Glutamatergic neuron (in vitro differentiated cells): ENCODE data around the gene BRD1. TPM values are rescaled to one million over a fixed set of nuclear protein-coding genes. Genes with fewer than 3 reads are reported as not detected.

Experiments used
- DNase-seq: peaks from one replicate; pipeline ENCODE4 v3.0.0; 2022
- H3K27ac Mint-ChIP-seq: one replicate; pipeline ENCODE4 v1.8.0; 2020; ENCODE audit warnings: mild to moderate bottlenecking, mixed read lengths, inconsistent platforms; ENCODE audit not compliant: unreplicated experiment
- H3K27me3 Mint-ChIP-seq: one replicate; pipeline ENCODE4 v1.8.0; 2020; ENCODE audit warnings: mild to moderate bottlenecking, moderate library complexity, mixed read lengths, inconsistent platforms; ENCODE audit not compliant: unreplicated experiment
- H3K36me3 Mint-ChIP-seq: one replicate; pipeline ENCODE4 v1.8.0; 2020; ENCODE audit warnings: mild to moderate bottlenecking, mixed read lengths, inconsistent platforms; ENCODE audit not compliant: unreplicated experiment
- H3K4me1 Mint-ChIP-seq: one replicate; pipeline ENCODE4 v1.8.0; 2020; ENCODE audit warnings: mild to moderate bottlenecking, low read depth, mixed read lengths, inconsistent platforms; ENCODE audit not compliant: unreplicated experiment
- H3K4me3 Mint-ChIP-seq: one replicate; pipeline ENCODE4 v1.8.0; 2020; ENCODE audit warnings: mild to moderate bottlenecking, mixed read lengths, inconsistent platforms; ENCODE audit not compliant: unreplicated experiment
- H3K9me3 Mint-ChIP-seq: one replicate; pipeline ENCODE4 v1.8.0; 2020; ENCODE audit warnings: mild to moderate bottlenecking, moderate library complexity, mixed read lengths, inconsistent platforms; ENCODE audit not compliant: unreplicated experiment
- total RNA-seq: library from RNA; stranded (reverse); fragmentation: NEBNext Ultra II Directional; extraction: Animal tissue kit (Norgen Biotek cat#: 25700); gene quantifications from one replicate; pipeline ENCODE4 v1.2.1, GENCODE V29; 2021; ENCODE audit not compliant: unreplicated experiment
- TF ChIP-seq, protein P1 (sequence below): fragments of 200-600 bp; sonication (generic); IDR thresholded peaks from one replicate; pipeline ENCODE4 v1.5.0; 2021; ENCODE audit not compliant: partially characterized antibody, unreplicated experiment

BRD1 gene
- total RNA-seq, 1 donor from 2014 or later = 73.7 TPM

DNA sequence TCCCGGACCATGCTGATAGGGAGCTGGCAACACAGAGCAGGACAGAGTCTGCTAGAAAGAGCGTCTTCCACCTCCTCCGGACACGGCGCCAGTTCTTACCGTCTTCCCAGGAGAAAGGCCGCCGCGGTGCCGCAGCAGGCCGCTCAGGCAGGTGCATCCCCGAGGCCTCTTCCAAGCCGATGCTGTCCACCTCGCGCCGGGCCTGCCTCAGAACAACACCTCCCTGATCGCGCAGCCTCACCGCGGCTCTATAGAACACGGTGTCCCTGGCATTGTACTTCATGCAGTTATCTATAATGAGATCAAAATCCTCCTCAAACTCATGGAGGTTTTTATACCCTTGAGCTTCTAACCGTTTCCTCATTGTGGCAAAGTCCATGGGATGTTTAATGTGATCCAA, 30.0 kb downstream of the BRD1 start:
- Mint-ChIP-seq H3K27ac (no peak overlapping the region), H3K27me3 (no peaks in the 10 kb centered on the region), H3K4me1 (peaks cover 16% of the 10 kb centered on the region), H3K4me3 (no peak overlapping the region), H3K9me3 (peaks cover 18% of the 10 kb centered on the region), H3K36me3 (peaks cover 6% of the 10 kb centered on the region)
- TF ChIP-seq, protein P1, sequence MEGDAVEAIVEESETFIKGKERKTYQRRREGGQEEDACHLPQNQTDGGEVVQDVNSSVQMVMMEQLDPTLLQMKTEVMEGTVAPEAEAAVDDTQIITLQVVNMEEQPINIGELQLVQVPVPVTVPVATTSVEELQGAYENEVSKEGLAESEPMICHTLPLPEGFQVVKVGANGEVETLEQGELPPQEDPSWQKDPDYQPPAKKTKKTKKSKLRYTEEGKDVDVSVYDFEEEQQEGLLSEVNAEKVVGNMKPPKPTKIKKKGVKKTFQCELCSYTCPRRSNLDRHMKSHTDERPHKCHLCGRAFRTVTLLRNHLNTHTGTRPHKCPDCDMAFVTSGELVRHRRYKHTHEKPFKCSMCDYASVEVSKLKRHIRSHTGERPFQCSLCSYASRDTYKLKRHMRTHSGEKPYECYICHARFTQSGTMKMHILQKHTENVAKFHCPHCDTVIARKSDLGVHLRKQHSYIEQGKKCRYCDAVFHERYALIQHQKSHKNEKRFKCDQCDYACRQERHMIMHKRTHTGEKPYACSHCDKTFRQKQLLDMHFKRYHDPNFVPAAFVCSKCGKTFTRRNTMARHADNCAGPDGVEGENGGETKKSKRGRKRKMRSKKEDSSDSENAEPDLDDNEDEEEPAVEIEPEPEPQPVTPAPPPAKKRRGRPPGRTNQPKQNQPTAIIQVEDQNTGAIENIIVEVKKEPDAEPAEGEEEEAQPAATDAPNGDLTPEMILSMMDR = no peak
- DNase-seq = no peak

DNA sequence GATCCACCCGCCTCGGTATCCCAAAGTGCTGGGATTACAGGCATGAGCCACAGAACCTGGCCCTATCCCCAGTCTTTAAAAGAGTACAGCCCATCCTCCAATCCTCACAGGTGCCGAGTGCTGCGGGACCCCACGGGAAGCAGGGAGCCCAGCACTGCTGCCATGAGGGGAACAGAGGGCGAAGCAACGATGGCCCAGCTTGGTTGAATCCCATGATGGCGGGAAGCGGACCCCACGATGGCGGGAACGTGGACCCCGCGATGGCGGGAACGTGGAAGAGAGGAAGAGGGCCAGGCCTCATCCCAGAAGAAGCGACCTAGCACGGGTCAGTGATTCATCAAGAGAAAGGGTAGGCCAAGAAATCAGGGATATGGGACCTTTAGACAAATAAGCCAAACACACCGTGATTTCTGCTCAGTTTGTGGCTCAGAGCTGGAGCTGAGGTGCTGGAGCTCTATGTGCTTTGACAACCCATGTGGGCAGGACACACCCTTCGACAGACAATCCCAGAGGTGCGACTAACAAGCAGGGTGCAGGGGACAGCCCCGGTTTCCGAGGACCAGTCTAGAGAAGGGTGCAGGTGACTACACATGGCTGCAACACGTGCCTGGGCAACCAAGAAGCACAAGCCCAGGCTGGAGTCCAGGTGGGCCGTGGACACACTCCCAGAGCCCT, 30.9 kb downstream of the BRD1 start:
- H3K27me3 Mint-ChIP-seq = no peaks in the 10 kb centered on the region
- peaks cover 16% of the 10 kb centered on the region for H3K9me3 Mint-ChIP-seq
- H3K36me3 Mint-ChIP-seq = peaks cover 6% of the 10 kb centered on the region
- H3K27ac Mint-ChIP-seq = no peak overlapping the region
- peaks cover 12% of the 10 kb centered on the region for H3K4me1 Mint-ChIP-seq
- no peak for DNase-seq
- TF ChIP-seq, protein P1 = no peak
- no peak overlapping the region for H3K4me3 Mint-ChIP-seq

DNA sequence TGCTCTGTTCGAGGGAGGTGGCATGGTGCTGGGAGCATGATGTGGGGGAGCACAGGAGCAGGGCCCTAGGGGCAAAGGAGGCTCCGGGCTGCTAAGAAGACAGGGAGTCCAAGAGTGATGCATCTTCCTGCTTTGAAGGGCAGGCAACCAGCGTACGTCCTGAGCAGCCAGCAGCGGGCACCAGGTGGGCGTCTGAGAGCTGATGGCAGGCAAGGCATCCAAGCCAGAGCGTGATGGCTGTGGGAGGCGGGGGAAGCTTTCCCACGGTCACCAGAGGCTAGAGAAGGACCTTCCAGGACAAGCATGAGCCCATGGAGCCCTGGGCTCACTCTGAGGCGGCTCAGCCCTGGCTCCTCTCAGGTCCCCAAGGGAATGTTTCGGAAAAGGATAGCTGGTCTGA, 32.2 kb downstream of the BRD1 start:
- TF ChIP-seq, protein P1 = no peak
- DNase-seq = no peak
- Mint-ChIP-seq H3K9me3 (peaks cover 13% of the 10 kb centered on the region), H3K4me3 (no peak overlapping the region), H3K27ac (peak overlapping the region; percentile 57), H3K27me3 (no peaks in the 10 kb centered on the region), H3K36me3 (peaks cover 6% of the 10 kb centered on the region), H3K4me1 (peaks cover 12% of the 10 kb centered on the region)

DNA sequence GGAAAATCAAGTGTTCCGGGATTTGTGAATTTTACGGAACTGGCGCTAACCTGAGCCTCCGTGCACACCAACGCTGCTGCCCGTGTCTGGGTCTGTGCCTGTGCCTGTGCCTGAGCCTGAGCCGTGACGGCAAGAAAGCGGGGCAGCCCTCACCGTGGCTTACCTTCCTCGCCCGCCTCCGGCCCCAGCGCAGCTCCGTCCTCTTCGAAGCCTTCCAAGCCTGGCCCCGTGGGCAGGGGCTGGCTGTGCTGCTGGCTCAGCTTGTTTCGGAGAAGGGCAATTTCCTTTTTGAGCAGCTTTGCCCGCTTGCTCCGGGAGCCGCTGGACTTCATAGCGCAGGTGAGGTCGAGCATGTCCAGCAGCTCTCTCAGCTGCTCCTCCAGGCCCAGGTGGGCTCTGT, 33.8 kb downstream of the BRD1 start:
- no peak for DNase-seq
- peaks cover 13% of the 10 kb centered on the region for H3K4me1 Mint-ChIP-seq
- peaks cover 2% of the 10 kb centered on the region for H3K27me3 Mint-ChIP-seq
- peaks cover 6% of the 10 kb centered on the region for H3K36me3 Mint-ChIP-seq
- TF ChIP-seq, protein P1 = no peak
- H3K9me3 Mint-ChIP-seq = peaks cover 10% of the 10 kb centered on the region
- H3K4me3 Mint-ChIP-seq = no peak overlapping the region
- H3K27ac Mint-ChIP-seq = no peak overlapping the region

DNA sequence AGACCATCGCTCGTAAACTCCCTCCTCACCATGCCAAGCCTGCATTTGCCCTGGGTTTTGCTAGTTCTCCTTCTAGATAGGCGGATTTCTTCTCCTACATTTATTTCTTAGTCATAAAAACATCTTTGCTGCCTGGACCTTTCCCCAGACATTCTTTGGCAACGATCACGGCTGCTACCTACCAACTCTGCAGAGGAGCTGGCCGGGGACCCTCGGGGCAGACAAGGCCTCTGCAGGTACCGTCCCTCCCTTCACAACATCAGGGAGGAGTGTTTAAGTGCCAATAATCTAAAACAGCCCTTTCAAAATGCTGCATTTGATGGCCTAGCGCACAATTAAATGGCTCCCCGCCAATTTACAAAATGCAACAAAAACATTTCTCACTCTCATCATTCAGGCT, 34.4 kb downstream of the BRD1 start:
- peaks cover 13% of the 10 kb centered on the region for H3K4me1 Mint-ChIP-seq
- H3K36me3 Mint-ChIP-seq = peaks cover 6% of the 10 kb centered on the region
- no peak for DNase-seq
- peaks cover 10% of the 10 kb centered on the region for H3K9me3 Mint-ChIP-seq
- TF ChIP-seq, protein P1 = no peak
- H3K27me3 Mint-ChIP-seq = peaks cover 2% of the 10 kb centered on the region
- peak overlapping the region; percentile 28 for H3K27ac Mint-ChIP-seq
- H3K4me3 Mint-ChIP-seq = no peak overlapping the region
